Measurements from ENCODE around the gene FAM240A.

DNA sequence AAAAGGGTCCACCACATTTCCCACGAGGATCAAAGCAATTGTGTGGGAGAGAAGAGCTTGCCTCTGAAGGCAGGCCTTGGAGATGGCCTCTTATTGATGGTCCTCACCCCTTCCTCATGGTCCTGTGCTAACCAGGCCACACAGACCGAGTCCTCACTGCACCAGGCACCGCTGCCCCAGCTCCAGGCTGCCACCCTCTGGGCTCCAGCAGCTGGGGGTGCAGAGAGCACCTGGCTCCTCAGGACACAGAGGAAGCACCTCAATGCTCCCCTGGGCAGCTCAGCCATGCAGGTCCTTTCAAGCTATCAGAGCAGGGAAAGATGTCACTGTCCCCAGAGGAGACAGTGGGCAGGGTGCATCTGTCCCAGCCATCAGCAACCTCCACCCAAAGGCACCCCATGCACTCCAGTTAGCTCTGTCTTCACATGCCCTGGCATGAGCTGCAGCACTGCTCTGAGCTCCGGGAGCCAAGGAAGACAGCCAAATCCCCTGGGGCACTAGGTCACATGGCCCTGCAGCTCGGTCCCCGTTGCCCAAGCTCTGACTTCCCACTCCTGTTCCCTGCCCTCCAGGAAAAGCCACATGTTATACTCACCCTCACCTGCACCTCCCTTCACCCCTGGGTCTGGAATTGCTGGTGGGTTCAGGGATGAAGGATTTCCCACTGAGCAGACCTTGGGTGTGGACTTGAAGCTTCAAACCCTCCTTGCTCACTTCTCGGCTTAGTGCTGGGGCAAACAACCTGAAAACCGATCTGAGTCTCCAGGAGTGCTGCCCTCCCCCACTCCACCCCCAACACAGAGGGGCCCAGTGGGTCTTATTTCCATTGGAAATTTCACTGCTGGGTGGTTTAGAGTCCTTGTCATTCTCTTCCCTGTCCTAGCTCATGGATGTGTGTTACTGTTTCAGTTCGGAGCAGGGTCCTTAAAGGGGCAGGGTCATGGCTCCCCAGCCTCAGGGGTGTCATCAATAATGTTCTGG is 48.5 kb downstream of the FAM240A start:
- TF ChIP-seq ZFP30 (CRISPR knock-in tag; IDR thresholded peaks at IDR 0.05) (no peak), ZC3H10 (CRISPR knock-in tag; IDR thresholded peaks at IDR 0.05) (no peak), ZFP3 (CRISPR knock-in tag; IDR thresholded peaks at IDR 0.05) (no peak), TCF4 (CRISPR knock-in tag; IDR thresholded peaks at IDR 0.05; ENCODE audit: borderline replicate concordance) (no peak), TOX (CRISPR knock-in tag; IDR thresholded peaks at IDR 0.05; ENCODE audit: borderline replicate concordance) (no peak), ESRRG (CRISPR knock-in tag; IDR thresholded peaks at IDR 0.05) (no peak), ZNF565 (CRISPR knock-in tag; conservative IDR thresholded peaks at IDR 0.05; ENCODE audit: low read depth) (no peak), RARB (CRISPR knock-in tag; IDR thresholded peaks at IDR 0.05) (no peak)
- TF ChIP-seq, protein P1, sequence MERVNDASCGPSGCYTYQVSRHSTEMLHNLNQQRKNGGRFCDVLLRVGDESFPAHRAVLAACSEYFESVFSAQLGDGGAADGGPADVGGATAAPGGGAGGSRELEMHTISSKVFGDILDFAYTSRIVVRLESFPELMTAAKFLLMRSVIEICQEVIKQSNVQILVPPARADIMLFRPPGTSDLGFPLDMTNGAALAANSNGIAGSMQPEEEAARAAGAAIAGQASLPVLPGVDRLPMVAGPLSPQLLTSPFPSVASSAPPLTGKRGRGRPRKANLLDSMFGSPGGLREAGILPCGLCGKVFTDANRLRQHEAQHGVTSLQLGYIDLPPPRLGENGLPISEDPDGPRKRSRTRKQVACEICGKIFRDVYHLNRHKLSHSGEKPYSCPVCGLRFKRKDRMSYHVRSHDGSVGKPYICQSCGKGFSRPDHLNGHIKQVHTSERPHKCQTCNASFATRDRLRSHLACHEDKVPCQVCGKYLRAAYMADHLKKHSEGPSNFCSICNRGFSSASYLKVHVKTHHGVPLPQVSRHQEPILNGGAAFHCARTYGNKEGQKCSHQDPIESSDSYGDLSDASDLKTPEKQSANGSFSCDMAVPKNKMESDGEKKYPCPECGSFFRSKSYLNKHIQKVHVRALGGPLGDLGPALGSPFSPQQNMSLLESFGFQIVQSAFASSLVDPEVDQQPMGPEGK (CRISPR knock-in tag; IDR thresholded peaks at IDR 0.05; ENCODE audit: borderline replicate concordance) = no peak
- TF ChIP-seq, protein P2, sequence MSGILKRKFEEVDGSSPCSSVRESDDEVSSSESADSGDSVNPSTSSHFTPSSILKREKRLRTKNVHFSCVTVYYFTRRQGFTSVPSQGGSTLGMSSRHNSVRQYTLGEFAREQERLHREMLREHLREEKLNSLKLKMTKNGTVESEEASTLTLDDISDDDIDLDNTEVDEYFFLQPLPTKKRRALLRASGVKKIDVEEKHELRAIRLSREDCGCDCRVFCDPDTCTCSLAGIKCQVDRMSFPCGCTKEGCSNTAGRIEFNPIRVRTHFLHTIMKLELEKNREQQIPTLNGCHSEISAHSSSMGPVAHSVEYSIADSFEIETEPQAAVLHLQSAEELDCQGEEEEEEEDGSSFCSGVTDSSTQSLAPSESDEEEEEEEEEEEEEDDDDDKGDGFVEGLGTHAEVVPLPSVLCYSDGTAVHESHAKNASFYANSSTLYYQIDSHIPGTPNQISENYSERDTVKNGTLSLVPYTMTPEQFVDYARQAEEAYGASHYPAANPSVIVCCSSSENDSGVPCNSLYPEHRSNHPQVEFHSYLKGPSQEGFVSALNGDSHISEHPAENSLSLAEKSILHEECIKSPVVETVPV (CRISPR knock-in tag; IDR thresholded peaks at IDR 0.05) = no peak
